GM18498 (cell line): ENCODE data around the gene IFT122.

ENCODE experiments used
- ATAC-seq: cut with Tn5 transposase; IDR thresholded peaks from one replicate; pipeline ENCODE4 v1.9.1; 2021; ENCODE audit warnings: mild to moderate bottlenecking, moderate library complexity; ENCODE audit not compliant: unreplicated experiment

Gene IFT122

GRCh38 chr3:129567939-129568338 is 127.9 kb downstream of the IFT122 start:
- no peak for ATAC-seq

GRCh38 chr3:129569856-129570255 is 129.8 kb downstream of the IFT122 start:
- no peak for ATAC-seq
